Measurements from ENCODE around the gene FOXG1. TPM values are rescaled to one million over a fixed set of nuclear protein-coding genes. Genes with fewer than 3 reads are reported as not detected.

FOXG1 gene
- total and polyA plus RNA-seq, 9 of the 15 experiments (the other 6 are each of a cell fraction or from before 2014, with no cell fraction given): 0.56 to 3.7 (median 0.85) TPM

DNA sequence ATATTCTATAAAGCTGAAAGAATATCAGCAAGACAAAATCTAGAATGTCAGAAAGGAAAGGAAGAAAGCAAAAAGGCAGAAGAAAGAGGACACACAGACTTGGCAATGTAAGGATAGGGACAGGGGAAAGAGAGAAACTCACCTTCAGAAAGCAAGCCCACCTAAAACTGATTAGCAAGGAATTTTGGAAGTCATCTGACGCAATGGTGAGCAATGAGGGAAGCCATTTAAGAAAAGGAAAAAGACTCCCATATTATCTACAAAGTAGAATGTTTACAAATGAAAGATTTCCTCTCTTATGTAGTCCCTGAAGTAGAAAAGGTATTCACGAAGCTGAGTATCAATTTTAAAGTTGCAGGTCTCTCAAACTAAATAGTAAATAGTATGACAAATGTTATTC is 35.2 kb upstream of the FOXG1 start:
- no peak for DNase-seq (ENCODE audit: extremely low read depth in 1 of 4, low spot score in 3 of 4)
- Histone ChIP-seq H3K27ac (ENCODE audit: extremely low read depth, low read depth, low read length) (no peak overlapping the region), H3K9ac (ENCODE audit: insufficient read depth in 1 of 2, low read depth in 2 of 2, low read length in 2 of 2) (no peak overlapping the region), H3K9me1 (ENCODE audit: control insufficient read depth, insufficient read depth, low read length) (no peaks in the 10 kb centered on the region), H3K9me3 (replicated peaks; ENCODE audit: control insufficient read depth, insufficient read depth, low read depth, low read length) (no peaks in the 10 kb centered on the region), H3K4me3 (no peak overlapping the region), H3K4me2 (ENCODE audit: insufficient read depth, low read length) (no peak overlapping the region), H3K4me1 (replicated peaks in 1 of 2; ENCODE audit: control insufficient read depth in 2 of 2, insufficient read depth in 2 of 2, low read length in 2 of 2) (no peaks in the 10 kb centered on the region), H3K27me3 (ENCODE audit: control insufficient read depth in 2 of 2, insufficient read depth in 2 of 2, low read length in 2 of 2) (no peaks in the 10 kb centered on the region), H3K79me2 (ENCODE audit: control insufficient read depth, insufficient read depth, low read length) (no peaks in the 10 kb centered on the region), H4K20me1 (replicated peaks; ENCODE audit: control insufficient read depth, insufficient read depth, low read length) (no peaks in the 10 kb centered on the region), H3K36me3 (ENCODE audit: control insufficient read depth, insufficient read depth, low read length) (no peaks in the 10 kb centered on the region), H2AFZ (ENCODE audit: low read depth, low read length) (no peak overlapping the region)
- BruUV-seq (replicated peaks): no TSS peak
- TF ChIP-seq FOXJ2 (tag; IDR thresholded peaks at IDR 0.05) (no peak), TRIM24 (IDR thresholded peaks at IDR 0.05) (peak; percentile 41 to 59; a peak in 2 of 4 replicates), CEBPG (CRISPR knock-in tag; IDR thresholded peaks at IDR 0.05) (no peak), CEBPG (tag; conservative IDR thresholded peaks at IDR 0.05 in 1 of 2, IDR thresholded peaks at IDR 0.05 in 1 of 2) (peak; percentile 13 to 66; a peak in 2 of 4 replicates)
- POLR2A ChIA-PET: no interaction called here
- no peak for ATAC-seq
- intact Hi-C loops (cut with micrococcal nuclease): no loop called here
- FAIRE-seq: no peak
- CTCF ChIA-PET (ENCODE audit: low intra/inter-chr PET ratio): no interaction called here
- 9% methylated on average over 2 of the region's 2 CpGs for WGBS (ENCODE audit: insufficient coverage, low coverage, missing lambda C conversion rate)
- in situ Hi-C loops (cut with MboI): no loop called here

DNA sequence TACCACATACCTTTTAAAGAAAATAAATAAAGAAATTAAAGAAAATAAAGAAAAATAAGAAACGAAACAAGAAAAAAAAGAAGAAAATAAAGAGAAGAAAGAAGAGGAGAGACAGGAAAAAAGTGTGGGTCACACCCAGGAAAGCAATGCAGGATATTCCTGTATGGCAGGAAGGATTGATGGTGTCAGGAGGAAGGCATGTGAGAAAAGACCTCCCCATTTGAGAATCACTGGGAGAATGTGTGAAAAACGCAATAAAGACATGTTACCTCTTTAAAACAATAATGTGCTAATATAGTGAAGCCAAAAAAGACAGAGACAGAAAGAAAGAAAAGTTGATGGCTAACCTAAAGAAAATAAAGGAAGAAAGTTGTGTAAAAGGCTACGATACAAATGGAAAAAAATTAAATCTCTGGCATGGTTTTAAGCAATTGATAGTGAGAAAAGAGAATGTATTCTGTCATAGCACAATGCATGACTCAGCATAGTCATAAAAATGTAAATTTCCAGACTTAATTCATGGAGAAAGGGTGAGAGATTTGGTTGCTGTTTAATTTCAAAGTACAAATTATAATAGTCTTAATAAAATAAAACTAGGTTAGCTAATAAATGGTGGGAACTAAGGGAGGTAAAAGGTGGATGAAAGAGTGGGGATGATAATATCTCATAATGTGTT is 24.3 kb upstream of the FOXG1 start:
- in situ Hi-C loops (cut with MboI): no loop called here
- no peaks in the 10 kb centered on the region for H4K20me1 ChIP-seq (replicated peaks; ENCODE audit: control insufficient read depth, insufficient read depth, low read length)
- H3K4me1 ChIP-seq (replicated peaks in 1 of 2; ENCODE audit: control insufficient read depth in 2 of 2, insufficient read depth in 2 of 2, low read length in 2 of 2): no peaks in the 10 kb centered on the region
- H3K9me1 ChIP-seq (ENCODE audit: control insufficient read depth, insufficient read depth, low read length): no peaks in the 10 kb centered on the region
- ChIA-PET POLR2A (no interaction called here), CTCF (ENCODE audit: low intra/inter-chr PET ratio) (no interaction called here)
- no peaks in the 10 kb centered on the region for H3K27me3 ChIP-seq (ENCODE audit: control insufficient read depth in 2 of 2, insufficient read depth in 2 of 2, low read length in 2 of 2)
- H3K4me3 ChIP-seq: no peak overlapping the region
- H3K36me3 ChIP-seq (ENCODE audit: control insufficient read depth, insufficient read depth, low read length): no peaks in the 10 kb centered on the region
- no peaks in the 10 kb centered on the region for H3K79me2 ChIP-seq (ENCODE audit: control insufficient read depth, insufficient read depth, low read length)
- H3K4me2 ChIP-seq (ENCODE audit: insufficient read depth, low read length): no peak overlapping the region
- 16% methylated on average over 3 of the region's 3 CpGs for WGBS (ENCODE audit: insufficient coverage, low coverage, missing lambda C conversion rate)
- no peaks in the 10 kb centered on the region for H3K9me3 ChIP-seq (replicated peaks; ENCODE audit: control insufficient read depth, insufficient read depth, low read depth, low read length)
- FAIRE-seq (no peak), ATAC-seq (no peak), DNase-seq (ENCODE audit: extremely low read depth in 1 of 4, low spot score in 3 of 4) (no peak)
- H2AFZ ChIP-seq (ENCODE audit: low read depth, low read length): no peak overlapping the region
- no TSS peak for BruUV-seq (replicated peaks)
- H3K27ac ChIP-seq (ENCODE audit: extremely low read depth, low read depth, low read length): no peak overlapping the region
- no peak overlapping the region for H3K9ac ChIP-seq (ENCODE audit: insufficient read depth in 1 of 2, low read depth in 2 of 2, low read length in 2 of 2)
- intact Hi-C loops (cut with micrococcal nuclease): no loop called here
- TF ChIP-seq MAFF (IDR thresholded peaks at IDR 0.05; ENCODE audit: low read length) (peak; percentile 16; the same call in 1 of the 2 replicates), POLR2A (conservative IDR thresholded peaks at IDR 0.05) (no peak), CHD1 (IDR thresholded peaks at IDR 0.05; ENCODE audit: low read length) (no peak), ARHGAP35 (IDR thresholded peaks at IDR 0.05; ENCODE audit: partially characterized antibody) (no peak), NFE2 (IDR thresholded peaks at IDR 0.05; ENCODE audit: low read depth) (0 out of 2 replicates have a peak, but pooled peaks have one; percentile 4), MAFG (tag; conservative IDR thresholded peaks at IDR 0.05) (peak; percentile 40; the same call in 1 of the 2 replicates), ZNF316 (IDR thresholded peaks at IDR 0.05) (peak; percentile 48), ZNF830 (CRISPR knock-in tag; IDR thresholded peaks at IDR 0.05) (no peak), ILF3 (IDR thresholded peaks at IDR 0.05; ENCODE audit: borderline replicate concordance) (no peak), CCAR2 (IDR thresholded peaks at IDR 0.05; ENCODE audit: low read depth, low read length) (no peak), HMG20B (CRISPR knock-in tag; IDR thresholded peaks at IDR 0.05) (no peak), MTA2 (IDR thresholded peaks at IDR 0.05; ENCODE audit: low read depth) (no peak), LEF1 (IDR thresholded peaks at IDR 0.05) (no peak)
- TF ChIP-seq, protein P1, sequence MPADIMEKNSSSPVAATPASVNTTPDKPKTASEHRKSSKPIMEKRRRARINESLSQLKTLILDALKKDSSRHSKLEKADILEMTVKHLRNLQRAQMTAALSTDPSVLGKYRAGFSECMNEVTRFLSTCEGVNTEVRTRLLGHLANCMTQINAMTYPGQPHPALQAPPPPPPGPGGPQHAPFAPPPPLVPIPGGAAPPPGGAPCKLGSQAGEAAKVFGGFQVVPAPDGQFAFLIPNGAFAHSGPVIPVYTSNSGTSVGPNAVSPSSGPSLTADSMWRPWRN (IDR thresholded peaks at IDR 0.05; ENCODE audit: low read depth): no peak
